Midbrain (tissue), 1 donor: ENCODE data around the gene MAB21L3.

Source experiments
- DNase-seq: peaks from one replicate; lab custom pipeline; 2025; lab: John Stamatoyannopoulos, UW

Gene MAB21L3

DNA sequence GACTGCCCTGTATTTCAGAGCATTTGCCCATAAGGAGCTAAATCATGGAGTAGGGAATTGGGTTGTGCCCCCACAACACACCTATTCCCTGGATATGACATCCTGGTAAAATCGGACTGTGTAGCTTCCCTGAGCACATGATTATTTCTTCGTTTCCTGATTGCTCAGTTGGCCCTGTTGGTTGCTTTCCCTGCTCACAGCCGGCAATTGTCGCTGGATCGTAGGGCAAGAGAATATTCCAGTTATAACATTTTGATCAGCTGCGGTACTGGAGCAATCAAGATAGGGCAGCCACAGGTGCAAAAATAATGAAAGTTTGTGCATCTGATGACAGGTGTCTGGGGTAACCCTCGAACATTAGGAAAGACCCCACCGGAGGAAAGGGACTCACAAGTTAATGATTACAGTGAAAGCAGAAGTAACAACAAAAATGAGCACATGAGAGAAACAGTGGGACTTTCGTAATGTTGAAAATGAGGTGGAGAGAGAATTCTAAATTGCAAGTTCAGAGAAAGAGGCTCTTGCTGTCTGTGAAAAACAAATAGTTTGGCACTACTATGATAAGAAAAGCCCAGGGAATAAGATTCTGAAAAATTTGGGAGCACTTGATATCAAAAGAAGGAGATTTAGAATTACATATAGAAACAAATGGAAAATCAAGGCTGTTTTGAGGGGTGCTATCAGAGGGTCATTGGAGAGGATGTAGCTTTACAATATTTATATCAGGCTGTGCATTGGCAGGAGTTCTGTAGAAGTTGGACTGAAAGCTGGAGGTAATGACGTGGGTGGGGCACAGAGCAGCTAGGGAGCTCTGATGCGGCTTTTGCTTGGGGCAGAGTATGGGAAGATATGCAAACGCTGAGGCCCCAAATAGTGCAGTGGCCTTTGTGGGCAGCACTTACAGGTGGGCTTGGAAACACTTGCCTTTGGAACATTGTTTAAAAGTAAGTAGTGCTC lies at the start of gene MAB21L3:
Gene MAB21L3, plus strand, starts transcription at position 833 of the 957 bp plus-strand sequence. CDS start 1,217 bp downstream, outside the sequence.
- DNase-seq = no peak

DNA sequence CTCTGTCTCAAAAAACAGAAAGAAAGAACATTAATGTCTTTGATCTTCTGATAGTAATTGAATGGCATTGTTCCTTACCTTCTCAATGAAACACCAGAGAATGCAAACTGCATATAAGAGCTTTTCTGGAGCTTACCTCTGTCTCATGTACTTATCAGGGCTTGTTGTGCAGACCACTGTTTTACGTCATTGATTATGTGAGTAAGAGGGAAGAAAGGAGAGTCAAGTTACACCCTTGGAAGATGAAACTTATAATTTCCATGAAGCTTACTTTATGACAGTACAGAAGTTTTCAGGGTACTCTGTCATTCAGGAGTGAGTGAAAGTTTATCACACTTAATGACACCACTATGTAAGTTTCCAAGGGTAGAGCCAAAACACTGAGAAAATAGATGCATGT lies 49.0 kb upstream of the MAB21L3 start:
- DNase-seq = no peak

DNA sequence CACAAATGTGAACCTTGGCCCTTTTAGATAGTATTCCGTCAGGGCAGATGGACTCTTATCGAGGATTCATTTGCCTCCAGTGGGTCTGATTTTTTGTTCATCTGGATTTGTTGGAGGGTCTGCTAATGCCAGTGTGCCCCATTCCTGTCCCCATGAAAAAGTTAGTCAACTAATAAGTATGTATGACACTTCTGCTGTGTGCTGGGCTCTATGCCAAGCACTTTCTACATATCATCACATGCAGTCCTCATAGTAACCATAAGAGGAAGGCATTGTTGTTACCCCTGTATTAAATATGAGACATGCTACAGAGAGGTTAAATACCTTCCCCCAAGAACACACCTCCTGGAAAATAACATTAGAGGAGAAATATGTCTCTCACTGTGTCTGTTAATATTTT lies 46.6 kb upstream of the MAB21L3 start:
- no peak for DNase-seq

DNA sequence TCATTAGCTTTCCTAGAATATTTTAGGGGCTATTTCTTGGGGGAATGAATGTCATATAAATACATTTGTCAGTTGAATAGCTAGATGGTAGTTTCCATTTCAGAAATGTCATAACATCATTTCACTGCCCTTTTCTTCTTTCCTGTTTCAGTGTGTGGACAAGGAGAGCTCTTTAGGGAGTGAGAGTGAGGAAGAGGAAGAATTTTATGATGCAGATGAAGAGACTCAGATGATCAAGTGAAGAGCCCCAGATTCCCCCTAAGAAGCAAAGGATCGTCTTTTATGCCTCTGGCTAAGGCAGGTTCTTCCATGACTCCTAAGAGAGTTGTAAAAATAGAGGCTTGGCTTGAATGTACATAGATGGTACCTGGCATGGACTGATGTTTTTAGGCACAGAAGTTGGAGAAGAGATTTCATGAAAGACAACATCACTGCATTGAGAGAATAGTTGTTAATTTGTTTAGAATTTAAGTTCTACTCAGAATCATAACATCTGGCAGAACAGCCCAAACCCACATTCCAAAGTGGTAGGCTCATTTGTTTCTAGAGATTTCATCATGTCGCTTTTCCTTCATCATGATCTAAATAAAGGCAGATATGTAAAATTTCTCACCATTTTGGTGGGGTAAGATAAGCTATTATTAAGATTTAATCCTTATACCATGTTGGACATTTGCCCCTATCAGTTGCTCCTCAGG lies 44.2 kb upstream of the MAB21L3 start:
- DNase-seq = no peak

DNA sequence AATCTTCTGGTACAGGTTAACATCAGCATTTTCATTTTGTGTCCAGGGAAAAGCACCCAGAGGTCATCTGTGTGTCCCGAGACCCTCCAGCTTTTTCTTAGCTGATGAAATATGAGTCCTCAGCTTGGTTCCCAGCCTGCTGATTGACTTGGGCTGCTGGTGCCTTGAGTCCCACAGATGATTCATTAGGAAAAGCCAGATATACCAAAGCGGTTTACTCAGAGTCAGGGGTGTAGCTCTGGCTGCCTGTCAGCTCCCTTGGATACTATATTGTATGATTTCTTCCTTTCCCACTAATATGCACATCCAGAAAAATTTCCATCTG lies 43.7 kb upstream of the MAB21L3 start:
- DNase-seq = no peak

DNA sequence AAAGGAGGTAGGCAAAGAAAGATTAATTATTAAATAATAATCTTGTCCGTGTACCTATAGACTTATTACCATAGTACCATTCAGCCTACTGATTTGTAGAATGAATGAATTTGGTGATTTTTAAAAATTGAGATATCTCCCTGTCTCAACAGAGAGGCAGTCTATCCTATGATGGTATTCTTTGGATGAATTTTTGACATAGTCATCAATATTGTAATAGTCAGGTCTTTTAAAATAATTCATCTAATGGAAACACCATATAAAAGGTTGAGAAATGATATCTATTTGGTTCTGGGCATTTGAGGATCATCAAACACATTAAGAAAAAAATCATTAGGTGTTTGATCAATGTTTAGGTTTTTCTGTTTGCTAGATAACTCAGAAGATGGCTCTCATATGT lies 35.6 kb upstream of the MAB21L3 start:
- no peak for DNase-seq

- no peak for DNase-seq
Observed at GRCh38 chr1:116075990-116076389, 35.2 kb upstream of the MAB21L3 start.

GRCh38 chr1:116076831-116077230 lies 34.4 kb upstream of the MAB21L3 start:
- no peak for DNase-seq

DNA sequence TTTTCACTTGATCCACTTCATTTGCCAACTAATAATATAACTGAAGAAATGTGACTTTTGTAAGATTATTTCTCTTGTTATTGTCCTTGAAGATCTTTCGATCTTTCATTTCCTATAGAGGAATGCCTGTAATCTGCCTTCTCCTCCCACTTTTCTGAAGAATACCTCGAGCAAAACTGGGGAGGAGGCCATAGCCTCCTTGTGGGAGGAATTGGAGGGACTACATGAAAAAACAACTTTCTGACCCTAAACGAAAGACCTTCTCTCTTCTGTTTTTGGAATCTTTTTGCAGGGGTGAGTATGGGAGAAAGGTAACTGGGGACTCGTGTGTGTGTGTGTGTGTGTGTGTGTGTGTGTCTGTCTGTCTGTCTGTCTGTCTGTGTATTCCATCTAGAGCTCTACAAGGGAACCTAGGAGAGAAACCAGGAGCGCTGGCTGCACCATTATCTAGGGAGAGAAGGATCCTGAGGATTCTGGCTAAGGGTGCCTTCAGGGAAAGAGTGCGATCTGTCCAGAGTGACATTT lies 32.4 kb upstream of the MAB21L3 start:
- DNase-seq = no peak

DNA sequence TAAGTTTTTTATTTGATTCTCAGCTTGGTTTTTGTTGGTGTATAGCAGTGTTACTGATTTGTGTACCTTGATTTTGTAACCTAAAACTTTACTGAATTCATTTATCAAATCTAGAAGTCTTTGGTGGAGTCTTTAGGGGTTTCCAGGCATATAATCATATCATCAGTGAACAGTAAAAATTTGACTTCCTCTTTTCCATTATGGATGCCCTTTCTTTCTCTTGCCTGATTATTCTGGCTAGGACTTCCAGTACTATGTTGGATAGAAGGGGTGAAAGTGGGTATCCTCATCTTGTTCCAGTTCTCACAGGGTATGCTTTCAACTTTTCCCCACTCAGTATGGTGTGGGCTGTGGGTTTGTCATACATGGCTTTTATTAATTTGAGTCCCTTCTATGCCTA lies 23.6 kb upstream of the MAB21L3 start:
- no peak for DNase-seq

- DNase-seq = no peak
Observed at GRCh38 chr1:116089870-116090269, 21.3 kb upstream of the MAB21L3 start.

- DNase-seq = no peak
Observed at GRCh38 chr1:116091083-116091482, 20.1 kb upstream of the MAB21L3 start.

DNA sequence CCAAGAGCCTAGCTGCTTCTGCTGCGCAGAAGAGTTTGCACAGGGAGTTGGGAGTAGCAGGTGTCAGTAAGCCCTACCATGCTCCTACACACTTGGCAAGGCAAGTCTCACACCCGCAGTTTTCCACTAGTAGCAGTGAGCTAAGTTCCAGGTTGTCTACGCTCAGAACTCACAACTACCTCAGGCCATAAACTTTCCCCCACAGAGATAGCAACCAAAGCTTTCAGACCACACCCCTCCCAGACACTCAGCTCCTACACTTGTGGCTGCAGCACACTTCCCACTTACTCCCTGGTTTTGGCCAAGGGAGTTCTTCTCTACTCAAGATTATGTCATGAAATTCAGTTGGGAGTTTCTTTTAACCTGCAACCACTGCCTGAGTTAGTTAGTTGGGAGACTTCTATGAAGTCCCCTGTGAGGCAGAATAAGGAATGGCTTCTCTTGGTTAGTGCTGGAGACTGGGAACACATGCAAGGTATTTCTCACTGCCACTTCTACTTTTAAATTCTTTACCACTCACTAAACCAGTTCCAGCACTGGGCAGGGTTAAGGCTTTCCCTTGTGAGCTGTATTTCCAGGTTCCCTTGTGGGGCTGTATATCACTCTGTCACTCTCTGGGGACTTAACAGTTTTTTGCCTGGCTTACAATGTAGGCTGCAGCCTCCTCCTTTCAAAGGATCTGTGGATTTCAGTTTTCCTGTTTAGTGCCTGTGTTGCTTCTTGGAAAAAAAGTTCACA lies 18.3 kb upstream of the MAB21L3 start:
- no peak for DNase-seq

GRCh38 chr1:116095027-116095426 lies 16.2 kb upstream of the MAB21L3 start:
- no peak for DNase-seq

DNA sequence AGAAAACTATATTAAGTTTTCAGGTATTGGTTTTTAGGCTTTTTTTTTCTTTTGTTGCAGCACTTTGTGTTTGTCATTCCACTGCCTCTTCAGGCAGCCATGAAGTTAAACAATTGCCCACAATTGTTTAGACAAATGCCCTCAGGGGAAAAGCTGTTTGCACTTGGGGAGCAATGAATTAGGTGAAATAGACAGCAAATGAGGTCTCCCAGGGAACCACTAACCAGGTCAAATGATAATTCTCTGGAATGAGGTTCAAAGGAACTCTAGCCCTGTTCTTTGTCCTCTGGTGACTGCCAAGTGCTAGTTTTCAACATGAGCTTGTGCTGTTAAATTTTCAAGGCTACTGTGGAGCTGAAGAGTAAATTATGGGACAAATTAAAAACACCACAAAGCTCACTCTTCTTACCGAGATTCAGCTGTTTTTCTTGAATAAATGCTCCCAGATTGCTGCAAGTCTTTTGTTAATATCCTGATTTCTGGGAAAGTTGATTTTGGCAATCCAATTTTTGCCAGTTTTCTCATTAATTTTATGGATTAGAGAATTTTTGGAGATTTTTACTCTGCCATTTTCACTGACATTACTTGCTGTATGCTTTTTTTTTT lies 15.1 kb upstream of the MAB21L3 start:
- no peak for DNase-seq

DNA sequence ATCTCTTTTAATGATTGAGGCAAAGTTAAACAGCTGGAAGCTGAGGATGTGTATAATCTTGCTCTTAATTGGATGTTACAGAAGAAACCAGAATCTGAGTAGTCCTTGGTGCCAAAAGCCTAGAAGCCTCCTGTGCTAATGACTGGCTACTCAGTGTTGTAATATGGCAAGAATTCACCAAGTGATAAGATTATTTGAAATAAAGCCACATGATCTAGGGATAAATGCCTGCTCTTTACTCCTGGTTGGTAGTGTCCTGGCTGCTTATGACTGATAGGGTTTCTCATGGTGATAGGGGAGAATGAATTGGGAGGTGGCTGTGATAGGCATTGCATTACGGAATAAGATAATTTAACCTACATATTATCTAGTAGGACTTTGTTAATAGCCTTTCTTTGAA lies 13.6 kb upstream of the MAB21L3 start:
- no peak for DNase-seq

GRCh38 chr1:116099379-116099778 lies 11.8 kb upstream of the MAB21L3 start:
- no peak for DNase-seq

GRCh38 chr1:116099919-116100318 lies 11.3 kb upstream of the MAB21L3 start:
- DNase-seq = no peak

GRCh38 chr1:116104667-116105066 lies 6.5 kb upstream of the MAB21L3 start:
- DNase-seq = no peak

DNA sequence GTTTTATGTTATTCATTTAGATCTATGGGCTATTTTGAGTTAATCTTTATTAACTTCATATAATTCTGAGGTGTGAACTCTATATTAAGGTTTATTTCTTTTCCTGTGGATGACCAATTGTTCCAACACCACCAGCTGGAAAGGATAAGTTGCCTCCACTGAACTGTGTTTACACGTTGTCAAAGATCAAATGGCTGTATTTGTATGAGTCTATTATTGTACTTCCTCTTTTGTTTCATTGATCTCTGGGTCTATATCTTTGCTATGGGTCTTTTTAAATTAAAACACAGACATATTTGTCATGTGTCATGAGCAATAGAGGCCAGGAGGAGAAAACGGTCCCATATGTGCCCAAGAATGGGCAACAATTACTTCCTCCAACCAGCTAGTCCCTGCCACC lies 5.2 kb upstream of the MAB21L3 start:
- DNase-seq = no peak

DNA sequence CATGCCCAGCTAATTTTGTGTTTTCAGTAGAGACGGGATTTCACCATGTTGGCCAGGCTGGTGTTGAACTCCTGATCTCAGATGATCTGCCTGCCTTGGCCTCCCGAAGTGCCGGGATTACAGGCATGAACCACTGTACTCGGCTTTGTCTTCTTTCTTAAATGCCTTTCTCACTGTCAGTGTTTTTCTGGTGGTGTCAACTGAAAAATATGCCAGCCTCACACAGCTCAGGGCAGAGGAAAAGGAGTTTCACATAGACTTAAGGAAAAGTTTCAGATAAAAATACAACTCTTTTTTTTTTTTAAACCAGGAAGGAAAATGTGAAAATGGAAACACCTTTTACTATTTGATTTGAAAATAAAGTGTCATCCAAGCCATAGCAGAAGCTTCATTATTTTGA lies 4.6 kb upstream of the MAB21L3 start:
- DNase-seq = no peak

DNA sequence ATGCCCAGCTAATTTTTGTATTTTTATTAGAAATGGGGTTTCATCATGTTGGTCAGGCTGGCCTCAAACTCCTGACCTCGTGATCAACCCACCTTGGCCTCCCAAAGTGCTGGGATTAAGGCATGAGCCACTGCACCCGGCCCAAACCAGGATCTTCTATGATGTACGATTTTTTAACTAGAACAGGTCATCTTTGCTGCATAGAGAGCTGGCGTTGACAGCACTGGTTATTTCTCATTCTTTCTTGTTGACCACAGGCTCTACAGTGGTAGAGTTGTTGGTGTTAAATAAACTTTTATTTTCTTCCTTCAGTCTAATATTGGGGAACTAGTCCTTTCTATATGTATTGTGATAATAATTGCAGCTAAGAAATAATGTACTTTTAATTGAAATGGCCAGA lies 3.8 kb upstream of the MAB21L3 start:
- no peak for DNase-seq
